Measurements from ENCODE around the gene FHIT.

FHIT gene

DNA sequence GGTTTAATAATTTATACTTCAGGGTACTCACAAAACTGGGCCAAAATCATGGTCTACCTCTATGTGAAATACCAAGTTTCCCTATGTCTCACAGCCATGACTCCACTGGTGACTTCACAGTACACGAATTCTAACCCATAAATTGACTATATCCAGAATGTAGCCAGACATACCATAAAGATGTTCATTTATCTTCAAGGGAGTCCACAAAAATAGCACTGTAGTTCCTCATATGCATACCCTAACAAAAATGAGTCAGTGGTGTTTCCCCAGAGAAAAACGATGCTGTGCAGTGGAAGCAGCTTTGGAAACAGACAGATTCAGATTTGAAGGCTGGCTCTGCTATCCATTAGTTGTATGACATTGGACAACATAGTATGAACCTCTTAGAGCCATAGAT lies 438.8 kb downstream of the FHIT start:
- DNase-seq = no peak

DNA sequence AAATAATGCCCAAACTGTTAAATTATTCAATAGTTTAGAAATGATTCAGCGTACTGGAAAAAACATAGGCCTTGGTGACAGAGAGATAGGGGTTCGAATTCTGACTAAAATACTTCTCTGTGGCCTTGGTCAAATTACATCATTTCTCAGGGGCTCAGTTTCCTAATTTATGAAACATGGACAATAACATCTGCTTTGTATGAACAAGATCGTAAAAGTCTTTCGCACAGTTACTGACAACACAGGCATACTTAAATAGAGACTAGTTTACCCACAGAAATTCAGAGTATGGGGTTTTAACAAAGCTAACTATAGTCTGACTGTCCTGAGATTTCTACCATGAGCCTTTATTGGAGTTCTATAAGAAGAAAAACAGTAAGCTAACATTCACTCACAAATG lies 440.4 kb downstream of the FHIT start:
- DNase-seq = no peak

DNA sequence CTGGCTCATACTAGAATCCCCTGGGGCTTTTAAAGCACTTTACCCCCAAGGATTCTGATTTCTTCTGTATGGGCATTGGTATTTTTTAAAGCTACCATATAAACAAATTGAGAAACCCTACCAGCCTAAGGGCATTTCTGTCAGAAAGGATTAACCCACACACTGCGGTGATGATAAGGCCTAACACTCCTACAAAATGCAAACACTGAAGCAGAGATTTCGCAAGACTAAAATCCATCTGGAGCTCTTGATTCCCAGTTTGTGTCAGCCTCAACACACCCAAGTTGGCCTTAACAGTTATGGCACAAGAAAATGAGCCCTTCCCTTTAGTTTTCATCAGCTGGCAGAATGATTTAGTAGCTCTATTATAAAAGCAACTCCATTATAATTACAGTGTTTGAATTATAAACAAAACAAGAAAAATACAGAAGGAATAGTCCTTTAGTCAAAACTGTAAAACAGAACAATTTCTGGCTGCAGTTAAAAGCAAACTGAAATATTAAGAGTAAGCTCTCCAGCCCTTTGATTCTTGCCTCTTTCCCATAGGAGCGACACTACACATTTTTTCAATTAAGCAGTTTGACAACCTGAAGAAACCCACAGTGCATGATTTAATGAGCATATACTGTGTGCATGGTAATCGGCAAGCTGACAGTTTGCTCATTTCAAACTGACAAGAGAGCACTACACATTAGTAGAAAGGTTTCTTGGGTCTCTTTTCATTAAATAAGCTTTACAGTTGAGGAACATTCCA lies 441.2 kb downstream of the FHIT start:
- peak; percentile 82 for DNase-seq

DNA sequence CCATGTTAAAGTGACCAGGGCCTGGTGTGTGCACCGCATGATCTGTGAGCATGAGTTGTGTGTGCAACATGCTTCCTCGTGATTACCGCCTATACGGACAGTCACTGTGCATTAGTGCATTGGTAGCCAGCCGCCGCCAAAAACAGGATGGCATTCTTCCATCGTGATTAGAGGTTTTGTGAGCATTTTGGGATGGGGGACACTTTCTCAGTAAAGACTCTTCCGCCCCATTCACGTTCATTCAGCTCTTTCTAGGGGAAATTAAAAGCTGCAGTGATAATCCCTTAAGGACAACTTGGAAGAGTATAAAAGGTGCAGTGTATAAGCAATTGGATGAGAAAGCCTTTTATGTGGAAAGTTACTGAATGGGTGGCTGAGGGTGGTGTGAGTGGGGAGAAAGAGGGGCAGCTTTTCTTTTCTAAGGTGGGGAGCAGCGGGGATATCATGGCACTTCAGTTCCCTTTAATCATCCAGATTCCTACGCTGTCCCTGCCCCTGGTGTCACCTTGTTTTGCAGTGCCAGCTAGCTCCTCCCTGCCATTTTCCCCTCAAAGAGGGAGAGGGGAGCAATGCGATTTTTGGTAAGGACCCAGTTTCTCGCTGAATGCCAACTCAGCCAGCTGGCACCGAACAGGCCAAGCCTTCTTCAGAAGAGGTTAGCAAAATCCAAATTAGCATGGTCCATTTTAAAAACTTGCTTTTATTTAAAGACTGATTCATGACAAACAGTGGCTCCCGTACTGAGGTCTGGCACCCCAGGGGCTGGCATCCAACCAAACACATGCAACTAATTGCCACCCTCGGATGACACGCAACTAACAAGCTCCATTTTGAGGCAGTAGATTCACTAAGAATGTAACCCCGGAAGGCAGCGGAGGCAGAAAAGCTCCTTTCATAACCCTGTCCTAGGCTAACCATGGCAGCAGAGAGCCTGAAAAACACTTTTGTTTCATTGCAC lies 447.8 kb downstream of the FHIT start:
- DNase-seq = peak; percentile 63

DNA sequence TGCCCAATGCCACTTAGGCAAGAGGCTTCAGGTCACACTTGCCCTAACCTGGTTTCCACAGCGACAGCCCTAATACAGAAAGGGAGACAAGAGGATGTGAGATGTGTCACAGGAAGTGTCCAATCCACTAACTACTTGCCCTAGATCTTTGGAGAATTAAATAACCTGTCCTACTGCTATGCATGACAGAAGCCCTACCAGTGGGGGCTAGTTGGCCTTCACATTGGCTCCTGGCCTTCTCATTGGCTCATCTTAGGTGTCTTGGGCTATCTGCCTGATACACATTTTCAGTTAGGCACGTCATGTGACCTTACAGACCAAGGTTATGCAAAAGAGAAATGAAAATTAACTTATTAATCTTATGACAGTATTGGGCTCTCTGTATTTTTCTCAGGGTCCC lies 449.9 kb downstream of the FHIT start:
- DNase-seq = no peak

DNA sequence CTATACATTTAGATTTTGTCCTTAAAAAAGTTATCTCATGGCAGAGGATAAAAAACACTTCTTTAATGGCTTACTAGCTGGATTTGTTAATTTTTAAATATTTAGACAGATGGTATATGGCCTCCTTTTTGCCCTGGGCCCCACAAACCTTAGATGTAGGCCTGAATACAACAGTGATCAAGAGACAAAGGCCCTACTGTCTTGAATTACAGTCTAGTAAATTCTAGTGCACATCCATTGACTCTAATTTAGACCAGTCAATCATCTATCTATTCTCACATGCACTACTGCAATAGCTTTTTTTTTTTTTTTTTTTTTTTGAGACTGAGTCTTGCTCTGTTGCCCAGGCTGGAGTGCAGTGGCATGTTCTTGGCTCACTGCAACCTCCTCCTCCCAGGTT lies 452.8 kb downstream of the FHIT start:
- peak; percentile 43 for DNase-seq

DNA sequence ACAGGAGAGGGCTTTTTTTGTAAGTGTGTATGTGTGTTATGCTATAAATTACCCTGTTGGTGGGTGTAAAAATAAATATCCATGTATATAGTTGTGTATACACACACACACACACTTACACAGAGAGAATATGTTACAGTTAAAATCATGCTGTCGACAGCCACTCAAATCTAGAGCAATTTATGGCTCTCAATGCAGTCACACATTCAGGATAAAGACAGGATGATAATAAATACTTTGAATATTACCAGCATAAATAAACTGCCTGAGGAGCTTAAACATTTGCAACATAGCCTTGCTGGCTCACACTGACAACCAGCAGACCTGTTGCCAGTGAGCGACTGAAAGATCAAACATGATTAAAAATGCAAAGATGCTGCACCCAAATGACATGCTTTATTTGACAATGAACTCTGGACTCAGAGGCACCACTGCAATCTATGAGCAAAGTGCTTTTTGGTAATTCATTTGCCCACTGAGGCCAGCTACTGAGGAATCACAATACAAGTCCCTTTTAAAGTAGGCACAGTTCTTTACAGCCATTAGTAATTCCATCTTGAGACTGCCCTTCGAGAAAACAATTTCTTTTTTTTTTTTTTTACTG lies 458.9 kb downstream of the FHIT start:
- no peak for DNase-seq

DNA sequence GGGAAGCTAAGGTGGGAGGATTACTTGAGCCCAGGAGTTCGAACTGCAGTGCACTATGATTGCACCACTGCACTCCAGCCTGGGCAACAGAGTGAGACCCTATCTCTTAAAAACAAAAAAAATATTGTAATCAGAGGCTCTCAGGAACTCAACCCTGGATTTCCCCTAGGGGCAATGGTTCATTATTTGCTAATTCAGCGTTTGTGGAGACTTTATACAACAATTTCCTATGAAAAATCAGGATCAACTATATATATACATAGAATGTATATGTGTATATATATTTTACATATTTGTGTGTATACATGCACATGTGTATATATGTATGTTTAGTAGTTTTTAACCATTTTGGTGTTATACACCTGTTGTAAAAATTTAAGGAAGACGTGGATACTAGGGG lies 463.1 kb downstream of the FHIT start:
- DNase-seq = no peak

DNA sequence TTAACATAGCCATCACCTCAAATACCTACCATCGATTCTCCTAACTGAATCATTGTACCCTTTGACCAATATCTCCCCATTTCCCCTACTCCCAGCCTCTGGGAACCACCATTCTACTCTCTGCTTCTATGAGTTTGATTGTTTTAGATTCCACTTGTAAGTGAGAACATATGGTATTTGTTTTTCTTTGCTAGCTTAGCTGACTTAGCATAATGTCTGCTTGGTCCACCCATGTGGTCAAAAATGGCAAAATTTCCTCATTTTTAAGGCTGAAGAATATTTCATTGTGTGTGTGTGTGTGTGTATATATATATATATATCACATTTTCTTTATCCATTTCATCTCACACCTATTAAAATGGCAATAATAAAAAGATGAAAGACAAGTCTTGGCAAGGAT lies 469.3 kb downstream of the FHIT start:
- no peak for DNase-seq

DNA sequence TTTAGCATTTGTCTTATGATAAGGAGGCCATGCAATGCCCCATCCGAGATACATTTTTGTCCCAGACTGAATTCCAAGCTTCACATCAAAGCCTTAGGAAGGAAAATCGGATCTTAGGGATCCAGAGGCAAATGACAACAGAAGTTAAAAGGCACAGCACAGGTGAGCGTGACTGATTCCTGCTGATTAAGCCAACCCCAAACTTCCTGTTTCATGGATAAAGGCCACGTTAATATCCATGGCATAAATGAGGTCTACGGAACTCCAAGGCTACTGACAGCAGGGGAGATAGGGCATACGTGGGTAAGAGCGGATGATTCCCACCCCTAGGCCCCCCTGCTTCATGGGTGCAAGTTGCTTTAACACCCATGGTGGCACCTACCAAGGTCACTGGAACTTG lies 471.6 kb downstream of the FHIT start:
- DNase-seq = no peak

DNA sequence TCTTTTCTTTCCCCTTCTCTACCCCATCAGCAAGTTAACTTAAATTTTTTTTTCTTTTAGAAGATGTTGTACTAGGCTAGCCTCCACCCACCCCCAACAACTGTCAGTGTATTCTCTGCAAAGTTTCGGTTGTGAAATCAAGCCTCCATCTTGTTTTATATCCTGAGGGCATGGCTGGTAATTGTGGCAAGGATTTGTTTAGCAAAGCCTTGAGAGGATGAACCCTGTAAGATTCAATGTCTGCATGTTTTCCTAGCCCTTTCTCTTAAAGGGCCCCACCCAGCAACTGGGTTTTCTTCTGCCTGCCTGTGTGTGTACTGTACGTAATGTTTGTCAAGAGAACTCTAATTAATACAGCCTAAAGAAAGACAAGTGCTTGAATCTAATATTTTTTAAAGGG lies 475.3 kb downstream of the FHIT start:
- DNase-seq = no peak

DNA sequence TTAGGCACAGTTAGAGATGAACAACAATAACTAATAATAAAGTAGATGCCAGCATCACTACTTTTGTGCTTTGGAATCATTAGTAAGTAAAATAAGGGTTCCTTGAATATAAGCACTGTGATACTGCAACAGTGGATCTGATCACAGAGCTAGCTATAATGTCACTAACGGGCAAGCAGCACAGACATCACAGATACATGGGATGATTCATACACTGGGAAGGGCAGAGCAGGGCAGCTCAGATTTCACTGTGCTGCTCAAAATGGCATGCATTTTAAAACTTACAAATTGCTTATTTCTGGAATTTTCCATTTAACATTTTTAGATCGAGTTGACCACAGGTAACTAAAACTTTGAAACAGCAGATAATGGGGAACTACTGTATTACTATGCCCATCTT lies 476.6 kb downstream of the FHIT start:
- no peak for DNase-seq

DNA sequence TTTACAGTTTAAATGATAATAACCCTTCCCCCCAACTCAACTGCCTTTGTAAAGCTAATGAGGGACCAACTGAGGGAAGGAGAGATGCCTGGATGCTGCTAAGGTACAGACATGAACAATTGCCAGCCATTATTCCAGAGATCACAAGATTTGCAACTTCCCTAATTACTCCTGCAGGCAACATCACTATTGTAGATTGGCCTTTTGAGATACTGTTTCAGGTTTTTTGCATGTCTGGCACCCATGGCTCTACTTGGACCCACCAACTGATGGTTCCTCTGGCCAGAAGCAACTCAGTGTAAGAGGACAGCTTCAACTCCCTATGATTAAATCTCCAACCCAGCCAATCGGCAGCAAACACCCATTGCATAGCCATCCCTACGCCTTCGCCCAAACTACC lies 478.7 kb downstream of the FHIT start:
- DNase-seq = no peak

DNA sequence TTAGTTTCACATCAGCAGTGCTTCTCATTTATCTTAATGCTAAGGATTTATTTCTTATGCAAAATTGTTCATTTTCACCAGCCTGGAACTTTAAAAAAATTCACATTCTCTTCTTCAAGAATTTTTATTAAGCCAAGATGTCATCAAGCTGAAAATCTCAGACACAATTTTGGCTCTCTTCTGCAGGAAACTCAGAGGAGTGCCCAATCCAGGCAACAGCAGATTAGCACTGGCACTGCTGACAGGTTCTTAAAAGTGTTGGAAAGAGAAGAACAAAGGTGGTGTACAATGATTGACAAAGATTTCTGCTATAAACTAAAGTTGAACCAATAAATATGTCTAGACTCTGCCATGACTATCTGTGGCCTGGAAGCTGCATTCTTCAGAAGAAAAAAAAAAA lies 479.5 kb downstream of the FHIT start:
- no peak for DNase-seq

DNA sequence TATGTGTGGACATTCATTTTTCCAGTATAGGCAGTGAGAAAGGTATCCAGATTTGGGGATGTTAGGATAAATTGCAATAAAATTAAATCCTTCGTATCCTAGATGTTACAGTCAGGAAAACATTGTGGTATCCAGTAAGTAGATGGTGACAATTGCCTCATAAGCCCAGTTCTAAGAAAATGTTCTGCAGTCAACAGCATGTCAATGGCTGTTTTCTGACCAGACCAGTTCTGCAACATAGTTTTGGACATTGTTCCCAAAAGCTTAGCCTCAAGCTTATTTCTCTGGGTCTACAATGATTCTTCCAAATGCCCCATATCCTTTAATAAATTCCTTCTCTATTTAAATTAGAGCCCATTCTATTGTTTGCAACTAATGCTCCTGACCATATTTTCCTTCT lies 480.7 kb downstream of the FHIT start:
- no peak for DNase-seq

DNA sequence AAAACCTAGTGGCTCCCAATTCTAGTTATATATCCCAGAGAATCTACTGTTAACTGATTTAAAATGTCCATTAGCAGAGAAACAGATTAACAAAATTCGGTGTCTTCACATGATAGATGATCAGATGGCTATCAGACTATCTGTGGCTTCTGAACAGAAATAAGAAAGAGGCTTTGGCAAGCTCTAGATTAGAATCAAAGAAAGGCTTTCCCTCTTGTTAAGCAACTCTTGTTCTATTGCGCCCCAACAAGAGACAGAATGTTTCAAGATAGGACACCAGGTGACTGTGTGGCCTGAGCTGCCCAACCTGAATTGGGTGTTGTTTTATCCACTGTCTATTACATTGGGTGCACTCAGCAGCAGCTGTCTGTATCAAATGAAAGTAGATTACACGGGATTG lies 483.7 kb downstream of the FHIT start:
- DNase-seq = no peak

DNA sequence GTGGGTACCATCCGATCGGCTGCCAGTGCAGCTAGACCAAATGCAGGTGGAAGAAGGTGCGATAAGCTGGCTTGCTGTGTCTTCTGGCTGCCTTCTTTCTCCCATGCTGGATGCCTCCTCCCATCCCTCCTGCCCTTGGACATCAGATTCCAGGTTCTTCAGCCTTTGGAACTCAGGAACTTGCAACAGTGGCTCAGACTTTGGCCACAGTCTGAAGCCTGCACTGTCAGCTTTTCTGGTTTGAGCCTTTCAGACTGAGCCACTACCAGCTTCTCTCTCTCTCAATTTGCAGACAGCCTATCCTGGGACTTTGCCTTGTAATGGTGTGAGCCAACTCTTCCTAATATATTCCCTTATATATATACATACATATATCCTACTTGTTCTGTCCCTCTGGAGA lies 485.5 kb downstream of the FHIT start:
- DNase-seq = no peak

DNA sequence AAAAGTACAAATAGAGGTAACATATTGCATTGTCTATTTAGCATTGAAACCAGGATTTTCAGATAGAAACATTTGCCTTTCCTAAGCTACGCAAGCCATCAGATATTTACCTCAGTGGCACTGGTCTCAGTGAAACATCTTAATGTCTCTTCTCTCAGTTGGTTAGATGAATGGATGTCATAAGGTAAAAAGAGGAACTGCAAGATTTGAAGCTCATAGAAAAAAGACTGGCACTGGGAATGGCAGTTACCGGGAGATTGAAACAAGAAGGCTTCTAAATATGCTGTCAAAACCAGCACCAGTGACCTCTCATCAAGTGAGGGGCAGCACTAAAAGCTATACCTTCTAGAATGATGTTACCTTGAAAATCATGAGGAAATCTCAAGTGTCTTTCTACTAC lies 486.4 kb downstream of the FHIT start:
- no peak for DNase-seq

DNA sequence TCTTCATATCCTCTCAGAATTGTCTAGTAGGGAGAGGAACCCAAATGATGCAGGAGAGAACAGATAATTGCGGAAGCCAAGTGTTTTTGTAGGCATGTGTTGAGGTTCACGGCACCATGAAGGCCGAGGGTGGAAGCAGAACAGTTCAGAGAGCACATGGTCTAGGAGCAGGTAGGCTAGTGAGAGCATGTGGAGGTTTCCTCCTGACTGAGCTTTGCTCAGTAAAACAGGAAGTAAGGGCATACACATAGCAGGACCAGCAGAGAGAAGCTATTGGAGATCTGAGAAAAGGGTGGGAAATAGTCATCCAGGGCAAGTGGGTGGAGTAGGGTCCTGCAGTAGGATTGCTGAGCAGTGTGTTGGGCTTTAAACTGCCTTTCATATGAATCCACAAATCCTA lies 491.1 kb downstream of the FHIT start:
- no peak for DNase-seq

DNA sequence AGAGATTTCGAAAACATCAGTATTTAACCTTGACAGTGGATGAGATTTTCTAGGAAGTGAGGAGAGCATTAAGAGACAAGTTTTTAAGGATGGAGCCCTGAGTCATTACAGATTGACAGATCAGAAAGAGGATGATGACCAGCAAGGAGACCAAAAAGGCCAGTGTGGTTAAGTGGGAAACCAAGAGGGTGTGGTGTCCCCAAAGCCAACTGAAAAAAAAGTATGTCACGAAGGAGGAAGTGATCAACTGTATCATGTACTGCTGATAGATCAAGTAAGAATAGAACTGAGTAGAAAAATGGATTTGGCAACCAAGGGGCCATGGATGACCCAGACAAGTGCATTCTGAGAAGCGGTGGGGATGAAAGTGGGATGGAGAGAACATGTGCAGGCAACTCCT lies 491.8 kb downstream of the FHIT start:
- no peak for DNase-seq

DNA sequence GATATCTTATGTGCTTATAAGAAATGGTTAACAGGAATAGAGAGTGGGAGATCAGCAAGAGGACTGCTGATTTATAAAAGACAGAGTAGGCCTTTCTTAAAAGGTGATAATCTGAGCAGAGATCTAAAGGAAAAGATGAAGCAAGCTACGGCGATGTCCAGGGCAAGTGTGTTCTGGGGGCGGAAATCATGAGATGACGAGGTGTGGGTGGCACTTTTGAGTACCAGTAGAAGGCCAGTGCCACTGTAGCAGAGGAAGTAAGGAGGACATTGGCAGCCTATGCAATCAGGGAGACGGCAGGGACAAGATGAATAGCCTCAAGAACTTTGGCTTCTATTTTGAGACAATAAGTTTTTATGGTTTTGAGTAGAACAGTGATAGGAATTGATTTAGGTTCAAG lies 492.4 kb downstream of the FHIT start:
- DNase-seq = no peak

DNA sequence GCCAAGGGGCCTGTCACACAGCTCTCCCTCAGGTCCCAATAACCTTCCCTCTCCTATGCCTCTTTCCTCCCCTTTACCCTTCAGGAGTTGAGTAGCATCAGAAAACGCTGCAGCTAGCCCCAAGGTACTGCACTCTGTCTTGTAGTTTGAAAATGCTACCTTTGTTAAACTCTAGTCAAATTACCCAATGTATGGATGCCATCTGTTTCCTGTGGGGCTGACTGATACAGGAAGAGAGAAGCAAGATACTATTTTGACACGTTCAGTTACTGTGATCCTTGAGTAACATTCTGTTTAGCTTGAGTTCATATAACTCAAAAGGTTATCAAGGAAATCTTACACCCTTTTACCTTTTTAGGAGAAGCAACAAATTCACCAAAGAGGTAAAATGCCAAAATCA lies 493.1 kb downstream of the FHIT start:
- no peak for DNase-seq

DNA sequence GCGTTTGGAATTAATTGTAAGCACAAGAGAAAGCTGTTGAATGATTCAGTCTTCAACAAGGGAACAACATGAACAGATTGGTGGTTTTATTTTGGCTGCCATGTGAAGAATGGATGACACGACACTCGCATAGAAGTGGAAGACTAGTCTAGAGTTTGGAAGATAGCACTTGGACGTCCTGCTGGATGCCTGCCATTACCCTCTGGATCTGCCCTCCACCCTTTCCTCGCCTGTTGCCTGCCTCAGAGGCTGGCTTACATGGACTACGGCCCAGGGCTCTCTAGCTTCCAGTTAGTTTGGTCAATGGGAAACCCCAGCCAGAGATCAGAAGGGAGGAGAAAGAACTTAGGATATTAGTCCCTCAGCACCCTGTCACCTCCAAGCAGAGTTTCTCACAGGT lies 493.5 kb downstream of the FHIT start:
- no peak for DNase-seq
